Measurements from ENCODE around the gene SRSF3.

DNA sequence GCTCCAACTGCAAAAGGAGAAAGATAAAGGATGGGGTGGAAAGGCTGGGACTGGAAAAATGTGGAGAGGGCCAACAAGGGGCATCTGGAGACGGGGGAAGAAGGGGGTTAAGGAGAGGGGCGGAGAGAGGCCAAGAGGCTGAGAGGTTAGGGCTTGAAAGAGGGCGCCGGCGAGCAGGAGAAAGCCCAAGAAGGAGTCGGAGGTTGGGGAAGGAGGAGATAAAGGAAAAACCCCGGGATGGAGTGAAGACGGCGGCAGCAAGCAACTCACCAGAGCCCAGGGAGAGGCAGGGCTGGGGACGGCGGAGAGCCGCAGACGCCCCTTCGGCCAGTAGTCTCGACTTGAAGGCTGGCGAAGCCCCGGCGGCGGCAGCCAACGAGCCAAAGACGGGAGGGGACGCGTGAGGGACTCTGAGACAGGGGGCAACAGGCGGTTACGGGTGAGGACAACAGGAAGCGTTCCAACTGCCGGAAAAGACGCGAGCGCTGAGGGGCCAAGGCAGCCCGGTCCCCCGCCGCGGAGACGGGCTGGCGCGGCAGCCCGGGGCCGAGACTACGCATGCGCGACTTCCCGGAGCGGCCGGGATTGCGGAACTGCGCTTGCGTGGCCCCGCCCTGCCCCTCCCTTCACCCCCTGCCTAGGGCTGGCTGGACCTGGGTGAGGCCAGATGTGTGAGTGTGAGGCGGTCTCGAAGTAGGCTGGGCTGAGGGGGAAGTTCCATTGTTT, 47.1 kb upstream of the SRSF3 start, which contains the start of gene STK38:
- peak in 1 of 2 donors; percentile 94 for TF ChIP-seq POLR2A (IDR thresholded peaks at IDR 0.05)
- TF ChIP-seq, protein P1, sequence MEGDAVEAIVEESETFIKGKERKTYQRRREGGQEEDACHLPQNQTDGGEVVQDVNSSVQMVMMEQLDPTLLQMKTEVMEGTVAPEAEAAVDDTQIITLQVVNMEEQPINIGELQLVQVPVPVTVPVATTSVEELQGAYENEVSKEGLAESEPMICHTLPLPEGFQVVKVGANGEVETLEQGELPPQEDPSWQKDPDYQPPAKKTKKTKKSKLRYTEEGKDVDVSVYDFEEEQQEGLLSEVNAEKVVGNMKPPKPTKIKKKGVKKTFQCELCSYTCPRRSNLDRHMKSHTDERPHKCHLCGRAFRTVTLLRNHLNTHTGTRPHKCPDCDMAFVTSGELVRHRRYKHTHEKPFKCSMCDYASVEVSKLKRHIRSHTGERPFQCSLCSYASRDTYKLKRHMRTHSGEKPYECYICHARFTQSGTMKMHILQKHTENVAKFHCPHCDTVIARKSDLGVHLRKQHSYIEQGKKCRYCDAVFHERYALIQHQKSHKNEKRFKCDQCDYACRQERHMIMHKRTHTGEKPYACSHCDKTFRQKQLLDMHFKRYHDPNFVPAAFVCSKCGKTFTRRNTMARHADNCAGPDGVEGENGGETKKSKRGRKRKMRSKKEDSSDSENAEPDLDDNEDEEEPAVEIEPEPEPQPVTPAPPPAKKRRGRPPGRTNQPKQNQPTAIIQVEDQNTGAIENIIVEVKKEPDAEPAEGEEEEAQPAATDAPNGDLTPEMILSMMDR (IDR thresholded peaks at IDR 0.05) = no peak

Measured in lower leg skin (tissue), 3 donors.